ENCODE measurements around the gene GBA2. TPM values are rescaled to one million over a fixed set of nuclear protein-coding genes. Genes with fewer than 3 reads are reported as not detected.
A peak's percentile ranks its signal among the peaks of the same experiment; 100 is the strongest.

Gene GBA2
- total RNA-seq, 1 donor from 2014 or later = 37.9 TPM

DNA sequence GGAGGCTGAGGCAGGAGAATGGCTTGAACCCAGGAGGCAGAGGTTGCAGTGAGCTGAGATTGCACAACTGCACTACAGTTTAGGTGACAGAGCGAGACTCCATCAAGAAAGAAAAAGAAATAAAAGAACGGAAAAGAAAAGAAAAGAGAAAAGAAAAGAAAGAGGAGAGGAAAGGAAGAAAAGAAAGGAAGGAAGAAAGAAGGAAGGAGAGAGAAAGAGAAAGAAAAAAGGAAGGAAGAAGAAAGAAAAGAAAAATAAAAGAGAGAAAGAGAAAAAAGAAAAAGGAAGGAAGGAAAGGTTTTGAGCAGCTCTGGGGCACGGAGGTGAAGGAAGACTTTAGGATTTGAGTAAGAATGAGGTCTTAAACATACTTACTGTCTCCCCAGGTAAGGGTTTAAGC, 35.5 kb downstream of the GBA2 start:
- TF ChIP-seq, protein P1, sequence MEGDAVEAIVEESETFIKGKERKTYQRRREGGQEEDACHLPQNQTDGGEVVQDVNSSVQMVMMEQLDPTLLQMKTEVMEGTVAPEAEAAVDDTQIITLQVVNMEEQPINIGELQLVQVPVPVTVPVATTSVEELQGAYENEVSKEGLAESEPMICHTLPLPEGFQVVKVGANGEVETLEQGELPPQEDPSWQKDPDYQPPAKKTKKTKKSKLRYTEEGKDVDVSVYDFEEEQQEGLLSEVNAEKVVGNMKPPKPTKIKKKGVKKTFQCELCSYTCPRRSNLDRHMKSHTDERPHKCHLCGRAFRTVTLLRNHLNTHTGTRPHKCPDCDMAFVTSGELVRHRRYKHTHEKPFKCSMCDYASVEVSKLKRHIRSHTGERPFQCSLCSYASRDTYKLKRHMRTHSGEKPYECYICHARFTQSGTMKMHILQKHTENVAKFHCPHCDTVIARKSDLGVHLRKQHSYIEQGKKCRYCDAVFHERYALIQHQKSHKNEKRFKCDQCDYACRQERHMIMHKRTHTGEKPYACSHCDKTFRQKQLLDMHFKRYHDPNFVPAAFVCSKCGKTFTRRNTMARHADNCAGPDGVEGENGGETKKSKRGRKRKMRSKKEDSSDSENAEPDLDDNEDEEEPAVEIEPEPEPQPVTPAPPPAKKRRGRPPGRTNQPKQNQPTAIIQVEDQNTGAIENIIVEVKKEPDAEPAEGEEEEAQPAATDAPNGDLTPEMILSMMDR (IDR thresholded peaks at IDR 0.05; ENCODE audit: insufficient read depth, low read length, severe bottlenecking) = no peak
- DNase-seq (ENCODE audit: low read depth) (no peak), FAIRE-seq (no peak)
- Histone ChIP-seq H3K36me3 (ENCODE audit: control insufficient read depth, insufficient read depth, low read length) (peaks cover 58% of the 10 kb centered on the region), H3K4me3 (ENCODE audit: low read depth, low read length) (no peak overlapping the region), H3K27me3 (ENCODE audit: control insufficient read depth, insufficient read depth, low read length) (no peaks in the 10 kb centered on the region)

DNA sequence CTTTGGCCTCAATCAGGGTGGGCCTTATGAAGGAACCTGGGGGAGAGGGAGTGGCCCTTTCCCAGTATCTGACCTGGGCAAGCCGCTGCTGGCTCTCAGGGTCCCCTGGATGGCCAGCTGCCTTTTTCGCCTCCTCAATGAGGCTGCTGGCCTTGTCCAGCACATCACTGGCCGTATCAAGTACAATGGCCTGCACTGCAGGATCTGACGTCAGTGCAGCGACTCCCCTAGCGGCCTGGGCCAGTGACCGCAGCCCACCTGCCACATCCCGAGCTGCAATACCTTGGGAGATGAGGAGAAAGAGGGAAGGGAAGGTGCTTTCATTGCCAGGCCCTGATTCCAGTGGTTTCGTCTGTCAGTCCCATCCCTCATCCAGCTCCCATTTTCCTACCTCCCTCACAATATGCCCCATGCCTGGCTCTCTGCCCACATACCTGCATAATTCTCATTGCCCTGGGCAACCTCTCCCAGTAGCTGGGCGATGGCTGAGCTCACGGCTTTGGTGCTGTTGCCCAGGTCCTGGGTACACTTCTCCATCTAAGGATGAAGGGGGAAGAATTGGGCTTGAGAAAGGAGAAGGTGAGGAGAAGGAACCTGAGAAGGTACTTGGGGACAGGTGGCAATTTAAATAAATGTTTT, 36.1 kb downstream of the GBA2 start:
- no peak for FAIRE-seq
- no peaks in the 10 kb centered on the region for H3K27me3 ChIP-seq (ENCODE audit: control insufficient read depth, insufficient read depth, low read length)
- TF ChIP-seq, protein P1 (IDR thresholded peaks at IDR 0.05; ENCODE audit: insufficient read depth, low read length, severe bottlenecking) = no peak
- peaks cover 56% of the 10 kb centered on the region for H3K36me3 ChIP-seq (ENCODE audit: control insufficient read depth, insufficient read depth, low read length)
- H3K4me3 ChIP-seq (ENCODE audit: low read depth, low read length) = no peak overlapping the region
- no peak for DNase-seq (ENCODE audit: low read depth)

DNA sequence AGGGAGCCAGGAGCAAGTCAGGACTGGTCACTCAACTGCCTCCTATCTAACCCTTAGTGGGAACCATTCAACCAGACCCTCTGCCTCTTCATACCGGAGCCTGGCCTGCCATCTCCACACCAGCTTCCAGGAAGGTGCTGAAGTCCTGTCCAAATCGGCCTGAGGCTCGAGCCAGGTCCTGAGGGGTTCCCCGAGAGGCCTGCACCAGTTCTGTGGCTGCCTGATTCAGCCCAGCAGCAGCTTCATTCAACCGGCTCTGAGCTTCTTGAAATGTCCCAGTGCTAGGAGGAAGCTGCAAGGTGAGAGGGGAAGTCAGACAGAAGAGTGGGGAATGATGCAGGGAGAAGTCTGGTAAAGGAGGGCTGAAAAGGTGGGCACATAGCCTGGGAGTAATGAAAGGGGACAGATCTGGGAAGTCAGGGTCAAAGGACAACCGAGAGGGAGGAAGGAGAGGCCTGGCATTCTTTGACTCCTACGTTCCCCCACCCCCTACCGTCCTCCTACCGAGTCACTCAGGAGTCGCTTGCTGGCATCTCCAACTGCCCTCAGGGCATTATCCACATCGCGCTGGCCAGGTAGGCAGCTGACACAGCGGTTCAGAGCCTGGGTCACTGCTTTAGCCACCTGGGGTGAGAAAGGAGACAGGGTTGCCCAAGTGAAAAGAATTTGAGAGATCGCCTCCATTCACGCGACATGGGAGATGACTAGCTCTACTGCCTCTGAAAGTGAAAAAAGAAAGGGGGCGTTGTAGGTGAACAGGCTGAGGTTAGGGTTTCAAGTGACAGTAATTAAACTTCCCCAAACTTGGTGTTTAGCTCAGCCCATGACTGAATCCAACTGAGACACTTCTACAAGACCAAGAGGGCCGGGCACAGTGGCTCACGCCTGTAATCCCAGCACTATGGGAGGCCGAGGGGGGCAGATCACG, 37.3 kb downstream of the GBA2 start:
- Histone ChIP-seq H3K4me3 (ENCODE audit: low read depth, low read length) (no peak overlapping the region), H3K27me3 (ENCODE audit: control insufficient read depth, insufficient read depth, low read length) (no peaks in the 10 kb centered on the region), H3K36me3 (ENCODE audit: control insufficient read depth, insufficient read depth, low read length) (peaks cover 59% of the 10 kb centered on the region)
- FAIRE-seq (no peak), DNase-seq (ENCODE audit: low read depth) (no peak)
- TF ChIP-seq, protein P1 (IDR thresholded peaks at IDR 0.05; ENCODE audit: insufficient read depth, low read length, severe bottlenecking) = no peak

DNA sequence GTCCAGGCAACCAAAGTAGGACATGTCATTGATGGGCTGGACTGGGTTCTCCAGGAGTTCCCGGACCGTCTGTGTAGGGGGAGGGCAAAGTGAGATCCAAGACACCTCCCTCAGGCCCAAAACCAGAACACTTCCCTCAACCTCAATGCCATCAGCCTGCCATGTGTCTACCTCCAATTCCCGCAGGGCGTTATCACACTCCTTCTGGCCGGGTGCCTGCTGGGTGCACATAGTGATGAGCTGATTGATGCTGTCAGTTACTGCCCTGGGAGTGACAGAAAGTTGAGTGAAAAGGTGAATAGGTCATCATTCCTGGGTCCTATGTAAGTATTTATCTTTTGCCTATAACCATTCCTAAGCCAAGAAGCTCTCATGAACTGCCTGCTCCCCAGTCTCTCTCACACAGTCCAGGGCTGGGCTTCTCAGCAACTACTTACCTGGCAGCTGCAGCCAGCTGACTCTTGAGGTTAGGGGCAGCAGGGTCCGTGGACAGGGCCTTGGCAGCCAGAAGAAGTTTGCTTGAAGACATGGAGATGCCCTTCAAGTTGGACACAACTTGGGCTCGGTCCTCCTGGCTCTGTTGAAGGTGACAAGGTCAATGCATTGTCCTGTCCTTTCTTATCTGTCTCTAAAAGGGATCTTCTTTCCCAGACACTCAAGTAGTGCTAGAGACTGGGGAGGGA, 38.1 kb downstream of the GBA2 start:
- Histone ChIP-seq H3K27me3 (ENCODE audit: control insufficient read depth, insufficient read depth, low read length) (no peaks in the 10 kb centered on the region), H3K36me3 (ENCODE audit: control insufficient read depth, insufficient read depth, low read length) (peaks cover 62% of the 10 kb centered on the region), H3K4me3 (ENCODE audit: low read depth, low read length) (no peak overlapping the region)
- FAIRE-seq = peak; percentile 62
- no peak for DNase-seq (ENCODE audit: low read depth)
- TF ChIP-seq, protein P1 (IDR thresholded peaks at IDR 0.05; ENCODE audit: insufficient read depth, low read length, severe bottlenecking) = no peak

DNA sequence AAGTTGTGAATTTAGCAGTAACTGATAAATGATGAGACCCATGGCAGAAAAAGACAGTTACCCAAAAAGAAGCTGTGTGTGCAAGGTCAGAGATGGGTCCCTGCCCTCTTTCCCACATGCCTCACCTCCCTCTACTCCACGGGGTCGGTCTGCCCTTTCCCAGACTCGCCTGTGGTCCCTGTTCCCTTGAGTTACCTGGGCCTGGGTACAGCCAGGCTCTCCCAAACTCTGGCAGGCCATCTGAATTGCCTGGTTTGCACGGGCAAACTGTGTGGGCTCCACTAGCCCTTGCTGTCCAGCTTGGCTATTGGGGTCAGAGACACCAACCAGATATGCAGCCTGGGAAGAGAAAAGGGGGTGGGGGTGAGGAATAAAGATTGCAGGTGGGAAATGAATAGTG, 40.9 kb downstream of the GBA2 start:
- FAIRE-seq (peak; percentile 91), DNase-seq (ENCODE audit: low read depth) (no peak)
- Histone ChIP-seq H3K4me3 (ENCODE audit: low read depth, low read length) (no peak overlapping the region), H3K36me3 (ENCODE audit: control insufficient read depth, insufficient read depth, low read length) (peaks cover 67% of the 10 kb centered on the region), H3K27me3 (ENCODE audit: control insufficient read depth, insufficient read depth, low read length) (no peaks in the 10 kb centered on the region)
- TF ChIP-seq, protein P1 (IDR thresholded peaks at IDR 0.05; ENCODE audit: insufficient read depth, low read length, severe bottlenecking) = no peak

All from bronchial epithelial cell (primary cell).